ENCODE data around the gene XAGE1B. TPM values are rescaled to one million over a fixed set of nuclear protein-coding genes. Genes with fewer than 3 reads are reported as not detected.
"Not testable (repeated sequence)": the region's sequence is repeated elsewhere in the genome, so short reads cannot be mapped to it uniquely, and the experiment has no call there.

Gene XAGE1B
- total RNA-seq, 2 experiments from 2014 or later = not detected

DNA sequence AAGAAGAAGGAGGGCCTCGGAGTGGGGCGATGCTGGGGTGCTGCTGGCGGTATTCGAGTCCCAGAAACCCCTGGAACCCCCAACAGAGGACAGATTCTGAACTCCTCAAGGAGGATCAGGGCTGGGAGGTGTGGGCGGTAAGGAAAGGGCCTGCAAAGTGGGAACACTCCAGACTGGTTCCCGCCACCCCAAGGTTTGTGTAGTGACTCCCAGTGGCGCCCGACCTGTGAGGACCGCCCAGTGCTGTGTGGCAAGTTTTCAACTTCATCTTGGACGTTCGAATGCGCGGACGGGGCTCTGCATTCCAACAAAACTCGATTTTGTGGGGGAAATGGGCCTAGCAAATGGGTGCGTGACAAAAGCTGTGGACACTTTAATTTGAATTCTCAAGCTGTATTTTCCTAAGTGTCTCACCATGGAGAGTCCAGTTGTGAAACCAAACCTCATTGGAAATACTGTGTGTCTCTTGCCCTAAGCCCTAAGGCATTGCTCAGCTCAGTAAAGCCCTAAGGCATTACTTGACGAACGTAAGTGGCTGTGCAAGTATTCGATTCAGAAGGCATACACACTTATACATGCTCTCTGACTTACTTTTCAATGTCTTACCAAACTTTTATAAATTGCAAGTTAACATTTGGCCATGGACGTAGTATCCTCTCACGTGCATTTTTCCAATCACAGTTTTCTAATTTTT is 27.4 kb upstream of the XAGE1B start:
- H3K27me3 Mint-ChIP-seq = peaks cover 2% of the 10 kb centered on the region
- TF ChIP-seq, protein P1, sequence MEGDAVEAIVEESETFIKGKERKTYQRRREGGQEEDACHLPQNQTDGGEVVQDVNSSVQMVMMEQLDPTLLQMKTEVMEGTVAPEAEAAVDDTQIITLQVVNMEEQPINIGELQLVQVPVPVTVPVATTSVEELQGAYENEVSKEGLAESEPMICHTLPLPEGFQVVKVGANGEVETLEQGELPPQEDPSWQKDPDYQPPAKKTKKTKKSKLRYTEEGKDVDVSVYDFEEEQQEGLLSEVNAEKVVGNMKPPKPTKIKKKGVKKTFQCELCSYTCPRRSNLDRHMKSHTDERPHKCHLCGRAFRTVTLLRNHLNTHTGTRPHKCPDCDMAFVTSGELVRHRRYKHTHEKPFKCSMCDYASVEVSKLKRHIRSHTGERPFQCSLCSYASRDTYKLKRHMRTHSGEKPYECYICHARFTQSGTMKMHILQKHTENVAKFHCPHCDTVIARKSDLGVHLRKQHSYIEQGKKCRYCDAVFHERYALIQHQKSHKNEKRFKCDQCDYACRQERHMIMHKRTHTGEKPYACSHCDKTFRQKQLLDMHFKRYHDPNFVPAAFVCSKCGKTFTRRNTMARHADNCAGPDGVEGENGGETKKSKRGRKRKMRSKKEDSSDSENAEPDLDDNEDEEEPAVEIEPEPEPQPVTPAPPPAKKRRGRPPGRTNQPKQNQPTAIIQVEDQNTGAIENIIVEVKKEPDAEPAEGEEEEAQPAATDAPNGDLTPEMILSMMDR (IDR thresholded peaks at IDR 0.05) = no peak
- ChIA-PET POLR2A (no interaction called here), CTCF (no interaction called here)
- H3K4me1 Mint-ChIP-seq (ENCODE audit: low read depth) = no peaks in the 10 kb centered on the region
- no peak overlapping the region for H3K27ac Mint-ChIP-seq
- no peak overlapping the region for H3K4me3 Mint-ChIP-seq
- no peak for ATAC-seq
- H3K36me3 Mint-ChIP-seq (ENCODE audit: low read depth) = no peaks in the 10 kb centered on the region
- H3K9me3 Mint-ChIP-seq = no peaks in the 10 kb centered on the region
- intact Hi-C loops (cut with micrococcal nuclease) = no loop called here
- DNase-seq = no peak

DNA sequence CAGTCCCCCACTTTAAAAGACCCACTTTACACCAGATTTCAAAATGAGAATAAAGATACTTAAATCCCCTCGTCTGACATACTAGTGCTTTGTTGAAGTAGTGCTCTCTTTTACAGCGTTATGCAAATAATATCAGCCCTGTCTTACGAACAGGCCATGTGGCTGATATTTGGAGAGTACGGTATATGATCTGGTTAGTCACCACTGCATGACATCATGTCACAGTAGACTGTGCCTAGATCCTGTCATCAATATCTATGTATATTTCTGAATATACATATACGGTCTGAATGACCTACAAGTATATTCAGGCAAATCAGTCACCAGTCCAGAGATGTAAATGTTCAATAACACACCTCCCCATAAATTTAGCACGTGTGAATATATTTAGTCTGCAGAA is 25.4 kb upstream of the XAGE1B start:
- no peaks in the 10 kb centered on the region for H3K36me3 Mint-ChIP-seq (ENCODE audit: low read depth)
- CTCF ChIA-PET = no interaction called here

DNA sequence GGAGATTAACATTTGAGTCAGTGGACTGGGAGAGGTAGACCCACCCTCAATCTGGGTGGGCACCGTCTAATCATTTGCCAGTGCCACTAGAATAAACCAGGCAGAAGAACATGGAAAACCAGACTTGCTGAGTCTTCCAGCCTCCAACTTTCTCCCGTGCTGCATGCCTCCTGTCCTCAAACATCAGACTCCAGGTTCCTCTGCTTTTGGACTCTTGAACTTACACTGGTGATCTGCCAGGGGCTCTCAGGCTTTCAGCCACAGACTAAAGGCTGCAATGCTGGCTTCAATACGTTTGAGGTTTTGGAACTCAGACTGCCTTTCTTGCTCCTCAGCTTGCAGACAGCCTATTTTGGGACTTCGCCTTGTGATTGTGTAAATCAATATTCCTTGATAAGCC is 24.2 kb upstream of the XAGE1B start:
- ATAC-seq; H3K4me1 Mint-ChIP-seq (ENCODE audit: low read depth); DNase-seq; H3K27ac Mint-ChIP-seq; intact Hi-C loops (cut with micrococcal nuclease); H3K9me3 Mint-ChIP-seq; H3K27me3 Mint-ChIP-seq; H3K4me3 Mint-ChIP-seq; POLR2A ChIA-PET; H3K36me3 Mint-ChIP-seq (ENCODE audit: low read depth); CTCF ChIA-PET: not testable (repeated sequence)

More for the DNA sequence above, 25.4 kb upstream of the XAGE1B start:
- H3K27me3 Mint-ChIP-seq = peaks cover 2% of the 10 kb centered on the region
- POLR2A ChIA-PET = no interaction called here
- no peak overlapping the region for H3K27ac Mint-ChIP-seq
- H3K4me3 Mint-ChIP-seq = no peak overlapping the region
- DNase-seq (no peak), ATAC-seq (no peak)
- intact Hi-C loops (cut with micrococcal nuclease) = no loop called here
- TF ChIP-seq, protein P1 (IDR thresholded peaks at IDR 0.05) = no peak
- no peaks in the 10 kb centered on the region for H3K9me3 Mint-ChIP-seq
- H3K4me1 Mint-ChIP-seq (ENCODE audit: low read depth) = no peaks in the 10 kb centered on the region

DNA sequence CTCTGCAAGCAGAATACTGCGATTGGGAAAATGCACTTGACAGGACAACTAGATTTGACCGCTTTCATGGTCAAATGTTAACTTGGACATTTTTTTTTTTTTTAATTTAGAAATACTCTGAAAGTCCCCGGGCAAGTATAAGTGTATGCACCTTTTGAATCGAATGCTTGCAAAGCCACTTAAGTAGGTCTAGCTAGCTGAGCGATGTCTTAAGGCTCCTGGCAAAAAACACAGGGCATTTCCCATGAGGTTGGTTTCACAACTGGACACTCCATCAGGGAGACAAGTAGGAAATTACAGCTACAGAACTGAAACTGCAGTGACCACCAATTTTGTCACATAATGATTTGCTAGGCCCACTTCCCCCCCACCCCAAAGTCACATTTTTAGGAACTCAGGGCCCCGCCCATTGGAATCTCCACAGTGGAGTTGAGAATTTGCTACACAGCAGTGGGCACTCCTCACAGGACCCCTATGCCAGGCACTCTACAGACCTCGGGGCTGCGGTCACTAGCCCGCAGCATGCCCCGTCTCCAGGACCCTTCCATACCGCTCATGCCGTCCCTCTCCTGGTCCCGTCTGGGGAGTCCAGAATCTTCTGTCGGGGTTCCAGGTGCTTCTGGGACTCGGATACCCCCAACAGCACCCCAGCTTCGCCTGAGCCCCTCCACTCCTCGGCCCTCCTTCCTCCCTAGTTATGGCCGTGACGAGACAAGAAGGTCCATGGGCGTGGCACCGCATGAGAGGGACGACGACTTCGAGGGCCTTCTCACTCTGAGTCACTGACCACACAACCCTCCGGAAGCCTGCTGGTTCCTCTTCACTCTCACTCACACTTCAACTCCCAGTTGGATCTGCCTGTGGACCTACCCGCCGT is 515 bp downstream of the XAGE1B start:
- H3K4me1 Mint-ChIP-seq (ENCODE audit: low read depth); intact Hi-C loops (cut with micrococcal nuclease); POLR2A ChIA-PET; ATAC-seq; H3K4me3 Mint-ChIP-seq; DNase-seq; H3K36me3 Mint-ChIP-seq (ENCODE audit: low read depth); H3K9me3 Mint-ChIP-seq; H3K27ac Mint-ChIP-seq; H3K27me3 Mint-ChIP-seq; CTCF ChIA-PET: not testable (repeated sequence)

DNA sequence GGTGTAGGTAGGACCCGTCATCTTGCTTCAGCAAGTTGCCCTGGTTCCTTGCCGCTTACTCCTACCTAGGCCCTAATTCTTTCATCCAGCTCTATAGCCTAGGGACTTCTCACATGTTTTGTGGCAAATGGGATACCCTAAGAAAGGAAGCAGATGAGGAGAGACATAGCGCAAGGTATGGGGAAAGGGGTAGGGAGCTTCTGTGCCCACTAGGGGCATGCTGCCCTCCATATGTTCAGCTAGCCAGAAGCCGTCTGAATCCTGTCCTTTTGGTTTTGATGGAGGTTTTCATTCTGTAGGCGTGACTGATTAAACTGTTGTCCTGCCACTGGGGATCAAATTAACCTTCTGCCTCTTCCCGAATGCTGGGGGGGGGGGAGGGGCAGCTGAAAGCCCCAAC is 5.7 kb downstream of the XAGE1B start:
- not testable (repeated sequence) for H3K36me3 Mint-ChIP-seq (ENCODE audit: low read depth); H3K4me3 Mint-ChIP-seq

DNA sequence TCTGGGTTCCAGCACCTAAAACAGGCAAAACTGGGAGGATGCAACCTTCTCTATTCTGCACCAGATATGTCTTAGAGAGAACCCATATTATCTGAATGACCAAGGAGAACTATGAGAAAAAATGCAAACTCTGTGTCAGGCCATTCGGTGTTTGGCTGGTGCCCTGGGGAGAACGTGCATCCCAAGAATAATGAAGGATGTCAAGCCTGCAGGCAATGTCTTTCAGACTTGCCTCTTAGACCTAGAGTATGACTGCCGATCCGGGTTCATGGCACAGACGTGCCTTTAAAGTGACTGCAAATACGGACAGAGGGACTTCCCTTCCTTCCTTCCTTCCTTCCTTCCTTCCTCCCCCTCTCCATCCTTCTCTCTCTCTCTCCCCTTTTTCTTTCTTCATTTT is 6.9 kb downstream of the XAGE1B start:
- Mint-ChIP-seq H3K36me3 (ENCODE audit: low read depth) (no peaks in the 10 kb centered on the region), H3K27me3 (peaks cover 3% of the 10 kb centered on the region), H3K9me3 (no peaks in the 10 kb centered on the region), H3K4me3 (no peak overlapping the region), H3K4me1 (ENCODE audit: low read depth) (no peaks in the 10 kb centered on the region), H3K27ac (no peak overlapping the region)
- TF ChIP-seq, protein P1 (IDR thresholded peaks at IDR 0.05) = no peak
- no peak for DNase-seq
- POLR2A ChIA-PET = no interaction called here
- CTCF ChIA-PET = no interaction called here
- ATAC-seq = no peak
- intact Hi-C loops (cut with micrococcal nuclease) = no loop called here

More for the DNA sequence above, 5.7 kb downstream of the XAGE1B start:
- H3K27me3 Mint-ChIP-seq; H3K27ac Mint-ChIP-seq; ATAC-seq; H3K9me3 Mint-ChIP-seq; DNase-seq; POLR2A ChIA-PET; intact Hi-C loops (cut with micrococcal nuclease); H3K4me1 Mint-ChIP-seq (ENCODE audit: low read depth); CTCF ChIA-PET: not testable (repeated sequence)

Measured in activated CD8-positive, alpha-beta T cell treated with anti-CD3 and anti-CD28 coated beads for 36 hours (primary cell).